NT2/D1 (cell line): ENCODE measurements around the gene CHTF18.

Source experiments
- YY1 ChIP-seq: IDR thresholded peaks from 2 replicates; pipeline ENCODE4 v1.6.1; 2011; ENCODE audit not compliant: insufficient read length, insufficient read depth
- ZNF274 ChIP-seq: IDR thresholded peaks from 2 replicates; pipeline ENCODE4 v1.6.1; 2011; ENCODE audit warnings: mild to moderate bottlenecking, low read depth, low read length

DNA sequence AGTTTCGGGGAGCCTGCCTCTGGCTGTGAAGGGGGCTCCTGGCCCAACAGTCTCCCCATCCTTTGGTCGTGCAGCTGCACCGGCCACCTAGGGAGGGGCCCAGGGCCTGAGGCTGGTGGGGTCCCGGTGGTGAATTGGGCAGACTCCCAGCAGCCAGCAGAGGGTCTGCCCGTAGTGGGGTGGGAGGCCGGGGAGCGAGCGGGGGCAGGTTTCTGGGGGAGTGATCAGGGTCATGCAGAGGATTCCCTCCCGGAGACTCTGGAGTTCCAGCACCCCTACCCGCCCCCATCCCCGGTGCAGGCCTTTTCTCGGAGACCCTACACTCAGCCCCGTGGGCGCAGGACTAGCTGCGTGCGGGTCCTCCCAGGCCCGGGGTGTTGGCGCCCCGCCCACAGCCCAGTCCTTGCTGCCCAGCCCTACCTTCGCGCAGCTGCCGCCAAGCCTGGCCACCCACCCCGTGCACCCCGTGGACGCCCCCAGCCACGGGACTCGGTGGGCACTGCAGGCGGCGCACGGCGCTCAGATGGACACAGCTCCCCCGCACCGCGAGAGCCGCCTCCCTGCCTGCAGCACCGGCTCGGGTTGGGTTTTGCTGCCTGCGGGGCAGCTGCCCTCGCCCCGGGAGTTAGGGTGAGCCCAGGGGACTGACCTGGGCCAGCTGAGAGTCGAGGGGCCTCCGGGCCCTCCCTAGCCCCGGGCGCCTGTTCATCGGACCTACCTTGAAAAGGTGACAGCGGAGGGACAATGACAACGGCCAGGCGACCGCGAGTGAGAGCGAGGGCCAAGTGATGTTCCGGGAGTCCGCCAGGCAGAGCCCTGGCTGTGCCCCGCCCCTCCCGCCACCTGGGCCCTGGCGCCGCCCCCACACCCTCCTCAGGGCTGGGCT is 11.8 kb downstream of the CHTF18 start, which contains the start of gene GNG13:
- TF ChIP-seq YY1 (no peak), ZNF274 (no peak)
